ENCODE data around the gene VPS4A.

DNA sequence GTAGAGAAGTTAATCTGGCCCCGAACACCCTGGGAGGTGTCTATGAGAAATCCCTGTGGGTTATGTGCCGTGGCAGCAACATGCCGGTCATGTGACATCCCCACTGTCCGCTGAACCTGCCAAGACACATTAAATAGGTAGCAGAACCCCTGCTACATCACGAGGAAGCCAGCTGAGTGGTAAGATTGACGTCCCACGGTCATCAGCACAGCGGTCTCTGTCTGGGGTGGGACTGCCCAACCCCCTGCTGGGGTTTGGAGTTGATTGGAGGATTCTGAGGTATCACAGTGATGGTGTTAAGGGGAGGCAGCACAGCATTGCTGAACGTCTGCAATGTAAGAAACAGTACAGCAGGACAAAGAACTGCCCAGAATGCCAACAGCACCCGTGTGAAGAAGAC, 38.4 kb downstream of the VPS4A start:
- TF ChIP-seq RCOR1 (conservative IDR thresholded peaks at IDR 0.05; ENCODE audit: low read depth, low read length) (no peak), JUND (IDR thresholded peaks at IDR 0.05; ENCODE audit: low read depth, low read length) (no peak), SREBF1 (IDR thresholded peaks at IDR 0.05; ENCODE audit: low read length) (no peak)
- TF ChIP-seq, protein P1, sequence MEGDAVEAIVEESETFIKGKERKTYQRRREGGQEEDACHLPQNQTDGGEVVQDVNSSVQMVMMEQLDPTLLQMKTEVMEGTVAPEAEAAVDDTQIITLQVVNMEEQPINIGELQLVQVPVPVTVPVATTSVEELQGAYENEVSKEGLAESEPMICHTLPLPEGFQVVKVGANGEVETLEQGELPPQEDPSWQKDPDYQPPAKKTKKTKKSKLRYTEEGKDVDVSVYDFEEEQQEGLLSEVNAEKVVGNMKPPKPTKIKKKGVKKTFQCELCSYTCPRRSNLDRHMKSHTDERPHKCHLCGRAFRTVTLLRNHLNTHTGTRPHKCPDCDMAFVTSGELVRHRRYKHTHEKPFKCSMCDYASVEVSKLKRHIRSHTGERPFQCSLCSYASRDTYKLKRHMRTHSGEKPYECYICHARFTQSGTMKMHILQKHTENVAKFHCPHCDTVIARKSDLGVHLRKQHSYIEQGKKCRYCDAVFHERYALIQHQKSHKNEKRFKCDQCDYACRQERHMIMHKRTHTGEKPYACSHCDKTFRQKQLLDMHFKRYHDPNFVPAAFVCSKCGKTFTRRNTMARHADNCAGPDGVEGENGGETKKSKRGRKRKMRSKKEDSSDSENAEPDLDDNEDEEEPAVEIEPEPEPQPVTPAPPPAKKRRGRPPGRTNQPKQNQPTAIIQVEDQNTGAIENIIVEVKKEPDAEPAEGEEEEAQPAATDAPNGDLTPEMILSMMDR (IDR thresholded peaks at IDR 0.05 in 2 of 3, conservative IDR thresholded peaks at IDR 0.05 in 1 of 3; ENCODE audit: control insufficient read depth in 2 of 3, extremely low read depth in 1 of 3, insufficient read depth in 1 of 3, low read depth in 3 of 3, low read length in 3 of 3) = no peak

Data from GM12878 (cell line).